ENCODE results near the gene TDRD7. TPM values are rescaled to one million over a fixed set of nuclear protein-coding genes. Genes with fewer than 3 reads are reported as not detected.

TDRD7 gene
- polyA plus RNA-seq, 3 donors: 7.1 to 7.7 (median 7.2) TPM

GRCh38 chr9:97504381-97505216 is 92.7 kb downstream of the TDRD7 start:
- DNase-seq: no peak

DNA sequence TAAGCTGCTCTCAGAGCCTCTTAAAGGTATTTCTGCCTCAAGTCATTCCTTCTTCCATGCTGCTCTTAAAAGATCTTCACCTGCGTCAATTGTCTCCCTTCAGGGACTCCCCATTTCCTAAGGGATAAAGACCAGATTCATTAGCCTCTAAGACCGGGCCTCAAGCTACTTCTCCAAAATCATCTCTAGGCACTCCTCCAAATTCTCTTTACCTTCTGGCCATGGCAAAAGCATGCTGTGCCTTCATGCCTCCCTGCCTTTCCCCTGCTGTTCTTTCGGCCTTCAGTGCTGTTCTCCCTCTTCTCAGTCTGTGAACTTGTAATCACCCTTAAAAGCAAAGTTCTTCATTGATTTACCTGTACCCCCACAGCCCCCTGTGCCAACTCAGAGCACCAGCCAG is 93.9 kb downstream of the TDRD7 start:
- no peak for DNase-seq

- DNase-seq: no peak
Observed at GRCh38 chr9:97506306-97506705, 94.4 kb downstream of the TDRD7 start.

GRCh38 chr9:97506787-97507186 is 94.9 kb downstream of the TDRD7 start:
- DNase-seq: no peak

DNA sequence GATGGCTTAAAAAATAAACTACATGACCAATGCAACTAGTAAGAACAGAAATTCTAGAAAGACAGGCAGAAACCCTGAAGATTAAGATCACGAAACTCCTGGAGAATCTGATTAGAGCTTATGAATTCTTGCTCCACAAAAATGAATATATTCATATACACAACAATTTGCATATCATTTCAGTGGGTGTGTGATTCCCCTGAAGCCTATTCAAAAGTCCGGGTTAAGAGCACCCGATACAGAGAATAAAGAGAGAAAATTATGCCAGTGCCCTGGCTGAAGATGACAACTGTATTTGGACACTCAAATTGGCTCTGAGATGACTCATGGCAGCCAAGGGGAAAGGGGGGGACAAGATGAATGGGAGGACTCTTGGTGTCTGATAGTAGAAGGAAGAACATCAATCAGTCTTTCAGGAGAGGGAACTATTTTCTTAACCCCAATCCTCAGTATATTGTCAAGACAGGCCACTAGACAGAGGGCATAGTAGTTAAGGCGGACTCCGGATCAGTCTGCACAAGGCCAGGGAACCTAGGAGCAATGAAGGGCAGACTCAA is 95.6 kb downstream of the TDRD7 start:
- DNase-seq: no peak

GRCh38 chr9:97508852-97509251 is 97.0 kb downstream of the TDRD7 start:
- no peak for DNase-seq

- no peak for DNase-seq
Observed at GRCh38 chr9:97510797-97511654, 99.1 kb downstream of the TDRD7 start.

- no peak for DNase-seq
Observed at GRCh38 chr9:97511655-97512427, 99.9 kb downstream of the TDRD7 start.

- no peak for DNase-seq
Observed at GRCh38 chr9:97512966-97513560, 101.2 kb downstream of the TDRD7 start.

GRCh38 chr9:97514531-97514930 is 102.6 kb downstream of the TDRD7 start:
- no peak for DNase-seq

GRCh38 chr9:97515662-97516061 is 103.8 kb downstream of the TDRD7 start:
- no peak for DNase-seq

- no peak for DNase-seq
Observed at GRCh38 chr9:97516111-97516510, 104.2 kb downstream of the TDRD7 start.

DNA sequence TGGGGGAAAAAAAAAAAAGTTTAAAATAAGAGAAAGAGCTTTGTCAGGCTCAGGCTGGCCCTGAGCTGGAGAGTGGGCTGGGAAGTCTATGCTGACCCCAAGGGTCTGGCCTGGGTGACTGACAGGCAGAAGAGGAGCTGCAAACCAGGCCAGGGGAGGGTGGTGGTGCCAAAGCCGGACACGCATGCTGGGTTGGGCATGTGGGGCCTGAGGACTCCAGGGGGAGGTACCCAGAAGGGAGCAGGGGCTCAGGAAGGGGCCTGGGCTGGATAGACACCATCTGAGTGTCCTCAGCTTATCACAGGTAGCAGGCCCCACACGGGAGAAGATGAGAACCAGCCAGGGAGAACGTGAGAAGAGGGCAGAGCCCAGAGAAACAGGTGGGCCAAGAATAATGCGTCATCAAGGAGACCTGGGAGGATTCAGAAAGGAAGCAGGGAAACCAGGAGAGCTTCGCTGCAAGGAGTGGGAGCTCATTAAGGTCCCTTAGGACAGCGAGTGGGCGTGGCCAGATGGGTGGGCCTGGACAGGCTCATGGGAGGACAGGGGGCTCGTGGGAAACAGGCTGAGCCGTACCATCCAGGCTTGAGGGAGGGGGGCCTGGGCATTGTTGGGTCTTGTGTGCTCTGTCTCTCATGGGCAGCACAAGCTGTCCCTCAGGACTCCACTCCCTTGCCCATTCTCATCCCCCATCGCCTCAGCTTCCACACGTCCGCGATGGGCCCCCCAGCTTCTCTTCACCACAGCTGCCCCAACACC is 105.6 kb downstream of the TDRD7 start:
- no peak for DNase-seq

DNA sequence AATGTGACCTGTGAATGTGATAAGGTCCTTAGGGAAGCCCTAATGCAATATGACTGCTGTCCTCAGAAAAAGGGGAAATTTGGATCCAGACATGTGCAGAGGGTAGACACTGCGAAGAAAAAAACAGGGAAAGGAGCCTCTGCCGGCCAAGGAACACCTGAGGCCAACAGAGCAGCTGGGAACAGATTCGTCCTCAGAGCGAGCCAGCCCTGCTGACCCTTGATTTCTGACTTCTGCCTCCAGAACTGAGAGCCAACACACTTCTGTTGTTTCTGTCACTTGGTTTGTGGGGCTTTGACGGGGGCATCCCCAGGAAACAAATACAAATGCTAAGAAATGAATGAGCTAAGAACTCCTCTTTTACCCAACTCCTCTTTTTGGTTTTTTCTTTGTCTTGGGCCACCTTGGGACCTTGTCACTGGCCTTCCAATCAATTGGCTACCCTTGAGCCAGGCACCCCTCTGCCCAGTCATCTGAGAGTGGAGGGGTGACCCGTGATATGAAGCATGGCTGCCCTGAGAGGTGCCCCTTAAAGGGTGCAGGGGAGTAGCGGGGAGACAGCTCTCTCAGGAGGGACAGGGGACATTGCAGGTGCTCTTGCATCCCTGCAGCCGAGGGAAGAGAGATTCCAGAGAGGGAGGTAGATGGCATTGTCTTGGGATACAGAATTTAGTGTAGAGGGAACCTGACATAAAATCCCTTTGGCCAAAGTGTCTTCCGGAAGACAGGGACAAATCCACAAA is 106.4 kb downstream of the TDRD7 start:
- DNase-seq: no peak

- peak; percentile 52 for DNase-seq
Observed at GRCh38 chr9:97518909-97519307, 107.0 kb downstream of the TDRD7 start.

- no peak for DNase-seq
Observed at GRCh38 chr9:97519441-97519970, 107.6 kb downstream of the TDRD7 start.

GRCh38 chr9:97521576-97522333 is 109.9 kb downstream of the TDRD7 start:
- DNase-seq: no peak

GRCh38 chr9:97524424-97524823 is 112.5 kb downstream of the TDRD7 start:
- DNase-seq: no peak

GRCh38 chr9:97525451-97525850 is 113.6 kb downstream of the TDRD7 start:
- no peak for DNase-seq

All from renal pelvis (tissue), 4 donors.